ENCODE data around the gene TMEM86A. TPM values are rescaled to one million over a fixed set of nuclear protein-coding genes. Genes with fewer than 3 reads are reported as not detected.

Gene TMEM86A
- total RNA-seq, 1 donor from 2014 or later = 7.9 TPM

DNA sequence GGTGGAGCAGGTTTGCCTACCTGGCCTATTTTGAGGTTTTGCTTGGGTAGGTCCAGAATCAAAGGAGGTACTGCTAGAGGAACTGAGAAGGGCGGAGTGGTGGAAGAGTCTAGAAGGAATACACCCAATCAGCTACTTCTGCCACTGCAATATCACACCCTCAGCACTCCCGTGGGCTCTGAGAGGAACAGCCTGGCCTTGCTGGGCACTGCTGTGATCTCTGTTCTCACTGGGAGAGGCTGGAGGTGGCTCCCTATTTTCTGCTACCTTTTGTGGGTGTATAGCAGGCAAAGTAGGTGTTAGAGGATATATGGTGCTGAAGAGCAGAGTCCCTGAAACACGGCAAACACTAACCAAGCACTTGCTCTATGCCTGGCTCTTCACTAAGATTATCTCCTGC, 52.4 kb downstream of the TMEM86A start:
- Mint-ChIP-seq H3K4me1 (ENCODE audit: low read depth) (peaks cover 2% of the 10 kb centered on the region), H3K36me3 (ENCODE audit: insufficient read depth) (no peaks in the 10 kb centered on the region), H3K27me3 (no peaks in the 10 kb centered on the region), H3K4me3 (ENCODE audit: low read depth) (no peak overlapping the region), H3K9me3 (ENCODE audit: low read depth) (no peaks in the 10 kb centered on the region), H3K27ac (no peak overlapping the region)
- DNase-seq (ENCODE audit: low spot score, unreplicated experiment) = no peak
- TF ChIP-seq, protein P1, sequence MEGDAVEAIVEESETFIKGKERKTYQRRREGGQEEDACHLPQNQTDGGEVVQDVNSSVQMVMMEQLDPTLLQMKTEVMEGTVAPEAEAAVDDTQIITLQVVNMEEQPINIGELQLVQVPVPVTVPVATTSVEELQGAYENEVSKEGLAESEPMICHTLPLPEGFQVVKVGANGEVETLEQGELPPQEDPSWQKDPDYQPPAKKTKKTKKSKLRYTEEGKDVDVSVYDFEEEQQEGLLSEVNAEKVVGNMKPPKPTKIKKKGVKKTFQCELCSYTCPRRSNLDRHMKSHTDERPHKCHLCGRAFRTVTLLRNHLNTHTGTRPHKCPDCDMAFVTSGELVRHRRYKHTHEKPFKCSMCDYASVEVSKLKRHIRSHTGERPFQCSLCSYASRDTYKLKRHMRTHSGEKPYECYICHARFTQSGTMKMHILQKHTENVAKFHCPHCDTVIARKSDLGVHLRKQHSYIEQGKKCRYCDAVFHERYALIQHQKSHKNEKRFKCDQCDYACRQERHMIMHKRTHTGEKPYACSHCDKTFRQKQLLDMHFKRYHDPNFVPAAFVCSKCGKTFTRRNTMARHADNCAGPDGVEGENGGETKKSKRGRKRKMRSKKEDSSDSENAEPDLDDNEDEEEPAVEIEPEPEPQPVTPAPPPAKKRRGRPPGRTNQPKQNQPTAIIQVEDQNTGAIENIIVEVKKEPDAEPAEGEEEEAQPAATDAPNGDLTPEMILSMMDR (IDR thresholded peaks at IDR 0.05; ENCODE audit: unreplicated experiment) = no peak

DNA sequence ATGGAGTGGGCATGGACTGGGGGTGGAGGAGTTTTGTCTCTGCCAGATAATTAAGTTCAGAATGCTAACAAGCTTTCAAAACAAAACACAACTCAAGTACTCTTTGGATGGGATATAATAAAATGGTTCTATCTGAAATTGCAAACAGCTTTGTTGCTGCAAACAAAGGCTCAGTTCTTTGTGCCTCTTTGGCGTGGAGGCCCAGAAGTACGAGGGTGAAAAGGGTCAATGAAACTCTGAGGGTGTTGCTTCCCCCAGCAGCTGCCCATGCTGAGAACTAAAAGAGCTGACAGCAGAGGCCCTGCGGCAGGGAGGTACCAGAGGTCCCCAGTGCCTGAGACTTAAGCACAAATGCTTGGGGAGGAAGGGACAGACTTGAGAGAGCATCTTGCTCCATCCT, 53.9 kb downstream of the TMEM86A start:
- Mint-ChIP-seq H3K4me3 (ENCODE audit: low read depth) (no peak overlapping the region), H3K9me3 (ENCODE audit: low read depth) (no peaks in the 10 kb centered on the region), H3K27me3 (no peaks in the 10 kb centered on the region), H3K27ac (no peak overlapping the region), H3K36me3 (ENCODE audit: insufficient read depth) (no peaks in the 10 kb centered on the region), H3K4me1 (ENCODE audit: low read depth) (no peaks in the 10 kb centered on the region)
- no peak for DNase-seq (ENCODE audit: low spot score, unreplicated experiment)
- TF ChIP-seq, protein P1 (IDR thresholded peaks at IDR 0.05; ENCODE audit: unreplicated experiment) = no peak

DNA sequence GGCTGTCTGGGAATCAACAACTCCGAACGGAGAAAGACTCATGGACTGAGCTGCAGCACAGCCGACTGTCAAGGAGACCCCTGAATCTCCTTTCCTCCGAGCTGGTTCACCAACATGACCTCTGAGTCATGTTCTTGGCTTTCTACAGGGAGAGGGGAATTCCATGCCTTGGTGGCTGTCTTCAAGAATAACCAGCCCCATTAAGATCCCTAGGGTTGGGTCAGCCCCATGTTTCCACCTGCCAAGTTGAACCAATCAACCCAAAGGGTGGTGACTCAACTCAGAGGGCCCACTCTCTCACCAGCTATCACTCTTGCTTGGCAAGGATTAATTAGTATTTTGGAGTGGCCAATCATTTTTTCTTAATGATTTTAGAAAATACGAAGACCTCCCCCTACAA, 55.7 kb downstream of the TMEM86A start:
- H3K27ac Mint-ChIP-seq = no peak overlapping the region
- no peak overlapping the region for H3K4me3 Mint-ChIP-seq (ENCODE audit: low read depth)
- no peaks in the 10 kb centered on the region for H3K9me3 Mint-ChIP-seq (ENCODE audit: low read depth)
- TF ChIP-seq, protein P1 (IDR thresholded peaks at IDR 0.05; ENCODE audit: unreplicated experiment) = no peak
- H3K4me1 Mint-ChIP-seq (ENCODE audit: low read depth) = no peaks in the 10 kb centered on the region
- DNase-seq (ENCODE audit: low spot score, unreplicated experiment) = no peak
- H3K27me3 Mint-ChIP-seq = no peaks in the 10 kb centered on the region
- H3K36me3 Mint-ChIP-seq (ENCODE audit: insufficient read depth) = no peaks in the 10 kb centered on the region

Other genes starting within 250 kb of the TMEM86A start
- not detected in 2 replicates for gene LDHAL6A, start 242.9 kb upstream of the TMEM86A start, total RNA-seq
- gene TSG101, start 171.8 kb upstream of the TMEM86A start, total RNA-seq = 58.5 and 64.5 TPM in 2 replicates
- 13.9 and 14.5 TPM in 2 replicates for gene UEVLD, start 110.0 kb upstream of the TMEM86A start, total RNA-seq
- gene MISFA, start 99.0 kb upstream of the TMEM86A start, total RNA-seq = 7.1 and 8.4 TPM in 2 replicates
- gene SPTY2D1, start 64.4 kb upstream of the TMEM86A start, total RNA-seq = 19.2 and 21.6 TPM in 2 replicates
- 0.44 and 1.3 TPM in 2 replicates for gene IGSF22, start 27.4 kb downstream of the TMEM86A start, total RNA-seq
- gene PTPN5, start 93.0 kb downstream of the TMEM86A start, total RNA-seq = 11.3 and 12.6 TPM in 2 replicates
- gene MRGPRX1, start 240.6 kb downstream of the TMEM86A start, total RNA-seq = not detected in 2 replicates